Right forelimb (tissue), 1 donor: ENCODE data around the gene INPP5A.

Experiments used
- DNase-seq: peaks from one replicate; pipeline ENCODE4 v3.0.0-alpha.2; 2018

The INPP5A gene

DNA sequence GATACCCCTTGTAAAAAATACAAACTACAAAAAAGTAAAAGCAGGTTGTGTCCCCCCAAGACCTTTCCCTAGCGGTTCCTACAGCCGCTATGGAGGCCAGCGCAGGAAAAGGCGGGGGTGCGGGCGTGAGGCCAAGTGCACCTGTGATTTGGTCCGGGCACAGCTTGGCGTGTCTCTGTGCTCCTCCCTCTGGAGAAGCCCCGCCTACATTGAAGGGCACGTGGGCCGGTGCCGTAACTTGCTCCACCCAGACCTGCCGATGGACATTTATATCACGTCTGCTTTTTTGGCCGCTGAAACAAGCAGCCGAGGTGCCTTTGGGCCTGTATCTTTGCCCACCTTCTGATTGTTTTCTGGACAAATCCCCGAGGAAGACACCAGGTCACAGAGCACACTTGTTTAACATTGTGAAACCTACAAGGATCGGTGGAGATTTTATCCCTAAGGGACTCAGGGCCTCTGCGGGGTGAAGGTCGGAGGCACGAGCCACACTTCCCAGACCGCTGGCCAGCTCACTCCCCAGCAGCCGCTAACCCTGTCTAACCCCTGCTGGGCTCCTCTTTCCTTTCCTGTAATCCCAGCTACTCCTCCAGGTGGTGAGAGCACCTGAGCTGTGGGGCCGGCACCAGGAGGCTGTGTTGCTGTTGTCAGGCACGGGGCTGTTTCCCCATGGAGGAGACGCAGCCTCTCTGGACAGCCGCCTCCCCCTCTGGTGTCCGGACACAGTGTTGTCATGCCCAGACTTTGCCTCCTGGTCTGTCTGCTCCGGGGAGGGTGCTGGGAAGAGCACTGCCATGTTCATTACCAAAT lies 18.8 kb upstream of the INPP5A start:
- DNase-seq: peak; percentile 56

DNA sequence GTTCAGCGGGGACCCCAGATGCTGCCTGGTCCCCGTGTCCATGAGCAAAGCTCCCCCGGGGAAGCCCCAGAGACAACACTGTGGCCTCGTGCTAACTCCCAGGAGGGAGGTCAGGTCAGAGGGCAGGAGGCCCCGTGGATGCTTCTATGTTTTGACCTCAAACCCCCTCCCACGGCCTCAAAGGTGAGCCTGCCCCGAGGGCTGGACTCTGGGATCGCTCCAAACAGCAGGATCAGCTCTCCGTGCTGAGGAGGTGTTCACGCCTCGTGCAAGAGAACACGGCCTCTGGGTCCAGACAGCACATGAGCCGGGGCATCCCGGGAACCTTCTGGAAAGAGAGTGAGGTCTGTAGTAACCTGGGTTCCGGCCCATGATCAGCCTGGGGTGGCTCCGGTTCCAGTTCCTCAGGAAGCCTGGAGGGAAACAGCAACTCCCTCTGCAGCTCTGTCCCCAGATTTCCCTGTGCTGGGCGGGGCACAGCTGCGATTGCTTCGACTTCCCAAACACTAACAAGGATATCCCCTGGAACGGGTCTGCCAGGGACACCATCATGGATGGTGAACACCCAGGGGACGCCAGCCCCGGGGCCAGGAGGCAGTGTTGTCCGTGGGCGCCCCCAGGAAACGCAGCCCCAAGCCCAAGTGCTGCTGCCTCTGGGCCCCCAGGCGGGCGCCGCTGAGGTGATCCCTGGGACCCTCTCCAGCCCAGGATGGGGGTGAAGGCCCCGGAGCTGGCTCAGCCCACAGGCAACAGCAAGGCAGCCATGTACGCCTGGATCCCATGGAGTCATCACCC lies 18.0 kb upstream of the INPP5A start:
- peak; percentile 50 for DNase-seq

DNA sequence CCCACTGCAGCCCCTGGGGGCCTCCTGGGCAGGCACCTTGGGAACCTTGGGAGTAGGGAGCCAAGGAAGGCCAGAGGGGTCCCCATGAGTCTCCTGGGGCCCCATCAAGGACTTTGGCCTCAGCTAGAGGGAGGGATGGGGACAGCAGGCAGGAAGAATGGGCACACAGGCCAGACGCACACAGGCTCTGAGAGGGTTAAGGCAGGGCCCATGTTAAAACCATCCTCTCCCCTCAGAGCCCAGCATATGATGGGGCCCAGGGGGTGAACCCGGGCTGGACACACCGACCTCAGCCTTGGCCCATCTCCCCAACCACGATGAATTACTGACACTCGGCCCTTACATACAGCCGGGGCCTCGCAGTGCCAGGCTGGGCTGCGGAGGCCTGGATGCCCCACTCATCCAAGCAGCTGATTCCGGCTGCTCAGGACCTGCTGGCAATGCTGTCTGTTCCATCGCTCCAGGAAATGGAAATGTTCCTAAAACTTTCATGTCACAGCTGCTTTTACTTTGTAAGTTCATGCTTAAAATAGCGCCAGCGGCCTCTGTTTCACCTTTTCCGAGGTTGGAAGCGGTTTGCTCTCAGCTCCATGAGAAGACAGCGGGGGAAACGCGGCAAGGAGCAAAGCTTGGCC lies 17.3 kb upstream of the INPP5A start:
- peak; percentile 88 for DNase-seq

DNA sequence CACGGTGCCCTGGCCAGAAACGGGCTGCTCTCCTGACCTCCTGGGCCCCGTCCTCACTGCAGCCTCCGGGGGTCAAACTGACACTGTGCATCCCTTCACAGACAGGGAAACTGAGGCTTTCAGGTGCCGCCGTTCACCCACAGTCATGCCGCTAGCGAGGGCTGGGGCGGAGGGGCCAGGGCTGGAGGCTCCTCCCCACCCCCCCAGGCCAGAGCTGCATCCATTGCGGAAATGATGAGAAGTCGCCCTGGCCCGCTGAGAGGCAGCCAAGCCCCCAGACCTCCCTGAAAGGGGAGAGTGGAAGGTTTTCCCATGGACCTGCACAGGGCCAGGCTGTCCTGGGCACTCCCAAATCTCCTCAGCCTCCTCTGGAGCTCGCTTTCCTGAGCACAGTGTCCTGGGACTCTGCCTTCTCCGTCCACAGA lies 16.5 kb upstream of the INPP5A start:
- peak; percentile 48 for DNase-seq

DNA sequence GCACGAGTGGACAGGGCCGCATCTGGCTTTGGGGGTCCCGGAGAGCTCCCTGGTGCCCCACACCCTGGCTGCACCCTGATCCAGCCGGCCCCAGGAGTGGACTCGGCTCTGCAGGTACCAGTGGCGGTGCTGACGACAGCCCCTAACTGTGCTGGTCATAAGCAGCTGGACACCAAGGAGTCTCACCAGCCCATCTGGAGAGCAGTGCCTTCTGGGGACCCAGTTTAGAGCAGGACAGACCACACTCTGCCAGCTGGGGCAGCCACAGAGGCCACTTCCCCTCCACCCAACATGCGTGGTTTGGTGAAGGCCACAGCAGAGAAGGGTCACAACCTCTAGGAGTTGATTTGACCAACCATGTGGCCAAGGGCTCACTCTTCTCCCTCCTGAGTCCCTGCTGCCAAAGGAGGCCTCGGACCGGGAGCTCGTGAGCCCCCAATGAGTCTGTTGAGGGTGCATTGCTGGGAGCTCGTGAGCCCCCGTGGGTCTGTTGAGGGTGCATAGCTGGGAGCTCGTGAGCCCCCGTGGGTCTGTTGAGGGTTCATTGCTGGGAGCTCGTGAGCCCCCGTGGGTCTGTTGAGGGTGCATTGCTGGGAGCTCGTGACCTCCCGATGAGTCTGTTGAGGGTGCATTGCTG lies 16.0 kb upstream of the INPP5A start:
- DNase-seq: peak; percentile 27

DNA sequence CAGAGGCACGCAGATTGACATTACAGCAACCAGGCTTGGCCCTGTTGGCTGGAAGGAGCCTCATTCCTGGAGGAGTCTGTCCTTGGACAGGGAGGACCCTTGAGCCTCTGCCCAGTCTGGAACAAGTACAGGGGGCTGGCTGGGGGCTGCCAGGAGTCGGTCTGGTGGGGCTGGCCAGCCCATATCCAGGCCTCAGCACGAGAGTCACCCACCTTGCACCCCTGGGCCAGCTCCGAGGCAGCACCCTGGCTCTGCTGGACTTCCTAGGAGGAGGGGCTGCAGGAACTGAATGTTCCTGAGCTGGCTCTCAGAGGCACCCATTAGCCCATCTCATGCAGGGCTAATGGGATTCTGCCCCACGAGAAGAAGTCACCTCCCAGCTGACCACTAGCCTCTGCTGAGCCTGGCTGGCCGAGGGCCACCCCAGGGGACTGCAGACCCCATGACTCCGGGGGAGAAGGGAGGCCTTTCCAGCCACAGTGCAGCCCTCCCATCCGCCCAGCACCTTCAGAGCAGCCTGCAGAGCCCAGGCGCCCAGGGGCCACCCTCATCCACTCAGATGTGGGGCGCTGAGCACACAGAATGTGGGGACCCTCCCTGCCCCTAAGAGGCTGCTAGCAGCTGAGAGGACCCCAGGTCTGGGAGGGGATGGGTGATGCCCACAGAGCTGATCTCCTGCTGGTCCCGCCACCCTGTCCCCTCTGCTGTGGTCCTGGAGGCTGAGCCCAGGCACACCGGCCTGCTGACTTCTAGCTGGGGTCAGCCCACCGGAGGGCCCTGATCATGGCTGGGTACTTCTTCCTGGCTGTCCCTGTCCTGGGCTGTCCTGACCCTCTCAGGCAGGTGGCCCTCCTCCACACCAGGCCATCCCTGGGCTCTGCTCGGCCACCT lies 14.8 kb upstream of the INPP5A start:
- peak; percentile 37 for DNase-seq

DNA sequence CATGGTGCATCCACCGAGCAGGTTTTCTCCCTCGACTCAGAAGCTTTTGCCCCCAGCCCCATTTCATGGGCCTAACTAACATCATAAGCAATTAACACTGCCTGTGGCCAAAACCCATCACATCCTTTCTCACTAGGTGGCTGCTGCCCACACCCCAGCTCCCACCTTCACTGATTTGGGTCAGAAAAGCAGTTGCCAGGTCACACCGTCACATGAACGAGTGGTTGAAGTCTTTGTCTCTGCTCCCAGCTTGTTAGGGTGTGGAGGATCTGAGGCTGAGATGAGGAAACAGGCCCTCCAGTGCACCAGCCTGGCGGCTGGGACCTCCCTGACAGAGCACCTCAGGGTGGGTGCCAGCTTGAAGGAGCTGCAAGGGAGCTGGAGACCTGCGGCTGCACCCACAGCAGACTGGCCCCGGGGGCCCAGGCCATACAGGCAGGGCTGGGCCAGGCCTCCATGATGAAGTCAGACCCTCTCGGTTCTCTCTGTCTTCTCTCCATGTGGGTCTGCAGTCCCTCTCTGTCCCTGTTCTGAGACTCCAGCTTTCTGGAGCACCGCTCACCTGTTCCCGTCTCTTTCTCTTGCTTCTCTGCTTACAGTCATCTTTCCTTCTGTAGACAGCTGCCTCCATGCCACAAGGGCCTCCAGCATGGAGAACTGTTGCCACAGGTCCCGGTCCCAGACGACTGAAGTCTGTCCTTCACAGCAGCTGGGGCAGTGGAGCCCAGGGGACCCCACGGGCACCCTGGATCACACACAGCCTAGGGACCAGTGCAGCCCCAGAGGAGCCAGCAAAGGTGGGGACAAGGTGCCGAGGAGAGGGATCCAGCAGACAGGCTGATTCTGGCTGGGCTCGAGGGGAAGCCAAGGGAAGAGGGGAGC lies 13.8 kb upstream of the INPP5A start:
- DNase-seq: peak; percentile 34

DNA sequence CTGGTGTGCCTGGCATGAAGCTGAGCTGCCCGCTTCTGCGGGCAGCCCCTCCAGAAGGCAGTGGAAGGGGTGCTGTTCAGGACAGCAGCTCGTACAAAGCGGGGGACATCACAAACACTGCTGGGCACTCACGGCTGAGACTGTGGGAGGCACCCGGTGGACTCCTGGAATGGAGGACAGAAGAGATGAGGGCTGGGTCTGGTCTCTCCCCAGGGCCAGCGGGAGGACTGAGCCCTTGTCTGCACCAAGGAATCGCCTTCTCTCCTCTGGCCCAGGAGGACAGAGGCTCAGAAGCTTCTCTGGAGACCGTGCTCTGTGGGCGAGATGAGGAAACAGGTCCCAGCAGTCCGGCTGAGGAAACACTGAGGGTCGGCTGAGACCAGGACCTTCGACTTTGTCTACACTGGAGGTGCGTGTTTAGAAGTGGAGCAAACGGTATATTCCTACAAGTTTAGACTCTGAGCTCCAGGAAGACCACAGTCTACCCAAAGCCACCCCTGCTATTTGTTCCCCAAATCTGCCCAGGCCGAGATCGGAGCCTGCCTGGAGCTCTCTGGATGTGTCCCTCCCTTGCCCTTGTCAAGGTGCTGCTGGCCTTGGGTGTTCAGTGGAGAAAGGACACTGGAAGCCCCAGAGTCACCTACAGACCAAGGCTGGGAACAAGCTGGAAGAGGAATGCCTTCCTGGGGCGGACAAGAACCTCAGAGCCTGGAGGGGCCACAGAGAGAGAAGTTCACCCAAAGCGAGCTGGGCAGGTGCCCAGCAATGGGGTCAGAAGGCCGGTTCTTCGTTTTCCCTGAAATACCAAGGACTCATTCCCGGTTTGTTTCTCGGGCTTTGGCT lies 12.9 kb upstream of the INPP5A start:
- DNase-seq: peak; percentile 27

DNA sequence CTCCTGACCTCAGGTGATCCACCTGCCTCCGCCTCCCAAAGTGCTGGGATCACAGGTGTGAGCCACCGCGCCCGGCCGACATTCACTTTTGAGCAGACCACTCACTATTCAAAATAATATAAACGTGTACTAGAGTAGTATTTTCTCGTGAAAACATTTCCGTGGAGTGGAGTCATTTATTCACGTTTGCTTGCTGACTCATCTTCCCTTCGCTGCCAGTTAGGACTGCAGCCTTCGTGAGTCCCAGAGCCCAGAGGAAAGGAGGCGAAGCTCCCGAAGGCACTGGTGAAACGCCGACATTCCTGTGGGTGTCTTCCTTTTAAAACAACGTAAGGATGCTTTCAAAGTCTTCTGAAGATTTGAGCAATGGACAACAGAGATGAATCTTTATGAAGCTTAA lies 10.9 kb upstream of the INPP5A start:
- DNase-seq: no peak

DNA sequence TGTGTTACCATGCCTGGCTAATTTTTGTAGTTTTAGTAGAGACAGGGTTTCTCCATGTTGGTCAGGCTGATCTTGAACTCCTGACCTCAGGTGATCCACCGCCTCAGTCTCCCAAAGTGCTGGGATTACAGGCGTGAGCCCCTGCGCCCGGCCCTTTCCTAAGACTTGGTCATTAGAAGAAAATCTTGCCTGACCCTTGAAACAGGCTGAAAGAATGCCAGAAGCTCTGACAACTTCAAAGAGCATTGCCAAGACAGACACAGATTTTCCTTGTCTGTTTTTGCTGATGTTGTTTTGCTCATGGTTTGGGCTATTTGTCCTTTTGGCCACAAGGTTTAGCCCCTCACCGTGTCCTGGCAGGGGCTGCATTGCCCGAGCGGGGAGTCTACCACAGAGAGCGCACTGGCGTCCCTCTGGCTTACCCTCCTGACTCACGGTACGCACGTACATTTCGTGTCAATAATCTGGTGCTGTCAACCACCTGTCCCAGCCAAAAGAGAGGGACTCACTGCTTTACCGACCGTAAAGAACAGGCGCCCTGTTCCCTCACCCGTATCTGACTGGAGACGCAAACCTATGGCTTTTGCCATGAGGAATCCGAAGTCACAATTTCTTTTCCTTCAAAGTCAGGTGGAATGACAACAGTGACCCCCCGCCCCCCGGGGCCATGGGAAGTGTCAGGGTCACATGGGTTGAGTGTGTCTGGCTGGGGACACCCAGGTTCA lies 10.1 kb upstream of the INPP5A start:
- no peak for DNase-seq

DNA sequence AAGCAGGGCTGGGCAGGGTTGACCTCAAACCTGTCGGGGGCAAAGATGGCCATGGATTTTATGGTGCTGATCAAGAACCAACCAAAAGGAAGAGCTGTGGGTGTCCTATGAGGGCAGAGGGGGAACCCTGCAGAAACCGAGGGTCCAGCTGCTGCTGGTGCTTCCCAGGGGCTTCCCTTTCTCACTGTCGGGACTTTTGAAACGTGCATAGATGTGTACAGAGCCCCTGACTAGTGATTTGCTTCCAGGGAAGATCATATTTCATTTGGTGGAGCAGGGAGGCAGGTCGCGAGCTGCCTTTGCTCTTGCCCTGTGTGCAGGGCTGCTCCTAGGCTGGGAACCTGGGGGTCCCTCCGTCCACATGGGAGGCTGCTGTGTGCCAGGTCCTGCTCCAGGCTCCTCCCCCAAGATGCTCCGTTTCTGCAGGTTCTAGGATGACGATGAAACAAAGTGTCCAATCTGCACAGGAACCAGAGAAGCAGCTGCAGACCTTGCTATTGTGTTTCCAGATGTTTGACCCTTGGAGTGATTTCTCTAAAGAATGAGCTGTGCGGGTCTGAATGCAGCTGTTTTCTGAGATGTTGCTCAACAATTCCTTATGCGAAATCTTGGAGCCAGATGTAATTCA lies 9.4 kb upstream of the INPP5A start:
- peak; percentile 60 for DNase-seq

DNA sequence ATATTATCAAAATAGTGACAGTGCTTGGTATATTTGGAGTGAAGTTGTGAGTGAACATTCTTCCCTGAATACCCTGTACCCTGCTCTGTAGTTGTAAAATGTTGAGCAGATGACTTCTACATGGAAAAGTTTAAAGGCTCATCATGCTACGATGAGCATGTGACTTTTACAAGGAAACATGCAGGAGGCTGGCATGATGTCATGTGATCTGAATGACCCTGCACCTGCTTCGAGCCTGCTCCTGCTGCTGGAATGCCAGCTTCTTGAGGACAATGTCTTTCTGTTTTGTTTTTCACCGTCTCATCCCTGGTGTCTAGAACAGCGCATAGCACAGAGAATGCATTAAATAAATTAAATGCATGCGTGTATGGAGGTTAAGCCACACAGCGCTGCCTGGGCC lies 5.4 kb upstream of the INPP5A start:
- DNase-seq: no peak

DNA sequence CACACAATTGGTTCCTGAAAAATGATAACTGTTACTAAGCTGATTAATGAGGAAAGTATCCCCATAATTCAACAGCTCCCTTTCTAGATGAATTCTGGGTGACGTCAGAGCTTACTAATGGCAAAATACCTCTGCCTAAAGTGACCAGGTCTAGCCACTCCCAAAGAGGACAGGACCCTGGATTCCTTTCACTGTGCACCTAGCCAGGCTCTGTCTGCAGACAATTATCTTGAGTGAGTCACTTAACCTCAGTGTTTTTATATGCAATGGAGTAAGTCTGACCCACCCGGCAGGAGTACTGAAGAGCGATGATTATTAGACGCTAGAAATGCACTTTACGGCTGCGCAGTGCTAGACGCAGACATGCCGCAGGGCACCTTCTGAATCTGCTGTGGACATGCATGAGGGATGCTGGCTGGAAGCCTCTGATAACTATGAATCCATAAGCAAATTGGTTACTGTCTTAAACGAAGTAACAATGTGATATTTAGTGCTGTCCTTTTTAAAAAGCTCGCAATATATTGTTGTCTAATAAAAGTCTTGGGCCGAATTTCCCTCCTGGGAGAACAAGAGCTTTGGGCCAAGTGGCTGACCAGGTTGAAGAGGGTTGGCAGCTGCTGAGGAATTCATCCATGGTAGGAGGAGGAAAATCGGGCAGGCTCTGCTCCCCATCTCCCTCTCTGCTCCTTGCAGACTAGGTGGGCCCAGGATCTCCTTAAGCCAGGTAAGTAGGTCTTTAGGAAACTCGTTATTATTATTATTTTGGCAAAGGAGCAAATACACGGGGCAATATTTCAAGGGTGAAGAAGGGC lies 4.6 kb upstream of the INPP5A start:
- DNase-seq: no peak

DNA sequence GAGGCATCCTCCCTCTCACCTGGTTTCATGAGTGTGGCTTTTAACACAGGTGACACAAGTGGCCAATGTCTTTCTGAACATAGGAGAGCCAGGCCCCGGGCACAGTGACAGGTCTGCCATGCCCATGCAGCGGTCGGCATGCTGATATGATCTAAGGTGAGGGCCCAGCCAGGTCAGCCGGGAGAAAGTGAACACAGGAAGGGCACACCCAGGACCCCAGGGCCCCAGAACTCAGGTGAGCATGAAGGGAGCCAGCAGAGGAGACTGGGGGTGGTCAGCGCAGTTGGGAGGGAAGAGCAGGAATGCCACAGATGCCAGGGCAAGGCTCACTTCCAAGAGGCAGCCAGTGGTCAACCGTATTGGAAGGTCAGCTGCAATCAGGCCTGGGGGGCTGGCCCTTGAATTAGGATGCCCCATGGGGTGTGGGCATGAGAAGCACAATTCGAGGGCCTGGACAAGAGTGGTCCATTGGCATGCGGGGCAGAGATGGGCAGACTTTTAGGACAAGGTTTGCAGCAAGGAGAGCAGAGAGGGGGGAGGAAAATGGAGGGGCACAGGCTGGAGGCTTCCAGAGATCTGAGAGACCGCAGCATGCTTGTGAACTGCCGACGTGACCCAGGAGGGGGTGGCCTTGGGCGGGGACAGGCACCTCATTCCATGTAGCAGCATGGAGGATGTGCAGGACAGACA lies 3.9 kb upstream of the INPP5A start:
- peak; percentile 20 for DNase-seq

DNA sequence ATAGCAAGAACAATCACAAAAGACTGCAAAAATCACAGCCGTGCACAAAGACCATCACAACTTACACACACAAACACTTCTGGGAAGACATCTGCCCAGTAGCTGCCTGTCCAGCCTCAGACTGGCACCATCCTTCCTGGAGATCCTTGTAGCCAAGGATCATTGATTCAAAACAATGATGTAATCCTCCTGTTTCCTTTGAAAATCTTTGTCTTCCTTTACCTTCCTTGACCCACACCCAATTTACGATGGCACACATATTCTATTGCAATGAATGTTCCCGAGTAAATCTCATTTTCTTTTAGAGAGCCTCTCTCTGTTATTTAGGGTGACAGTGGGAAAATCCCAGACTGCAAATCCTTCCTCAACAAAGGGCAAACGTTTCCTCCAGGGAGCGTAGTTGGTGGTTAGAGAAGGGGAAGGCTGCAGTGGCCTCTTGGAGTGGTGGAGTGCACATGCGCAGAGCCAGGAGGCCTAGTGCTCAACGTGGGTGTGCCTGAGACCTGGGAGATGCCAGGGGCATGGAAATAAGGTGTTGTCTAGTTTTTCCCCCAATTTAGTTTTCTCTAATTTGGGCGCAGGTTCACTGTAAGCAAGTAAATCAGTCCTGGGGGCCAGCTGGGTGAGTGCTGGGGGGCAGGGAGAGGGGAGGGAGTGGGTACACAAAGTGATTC lies 3.1 kb upstream of the INPP5A start:
- peak; percentile 29 for DNase-seq

DNA sequence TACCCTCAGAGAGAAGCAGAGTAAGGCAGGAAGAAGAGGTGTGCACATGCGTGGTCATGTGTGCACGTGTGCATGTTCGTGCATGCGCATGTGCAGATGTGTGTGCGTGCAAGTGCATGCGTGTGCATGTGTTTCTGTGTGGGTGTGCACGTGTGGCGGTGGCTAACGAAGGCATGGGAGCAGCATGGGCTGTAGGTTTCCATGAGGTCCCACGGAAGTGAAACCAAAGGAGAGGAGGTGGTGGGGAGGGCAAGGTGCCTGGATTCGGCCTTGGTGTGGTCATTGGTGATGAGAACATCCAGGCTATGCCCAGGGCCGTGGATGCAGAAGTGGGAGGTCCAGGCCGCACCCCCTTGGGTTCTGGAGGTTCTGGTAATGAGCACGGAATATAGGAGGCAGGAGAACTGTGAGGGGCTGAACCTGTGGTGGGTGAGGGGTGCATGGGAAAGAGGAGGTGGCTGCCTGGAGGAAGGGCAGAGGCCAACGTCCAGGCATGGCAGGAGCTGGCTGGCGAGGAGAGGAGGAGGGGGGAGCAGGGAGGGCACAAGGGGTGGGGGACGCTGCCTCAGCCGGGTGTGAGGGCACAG lies 2.4 kb upstream of the INPP5A start:
- peak; percentile 33 for DNase-seq
